K562 (cell line): Measurements from ENCODE around the gene DRICH1. TPM values are rescaled to one million over a fixed set of nuclear protein-coding genes. Genes with fewer than 3 reads are reported as not detected.

ENCODE experiments used
- ATAC-seq: fragments of 200-7000 bp; cut with Tn5 transposase; 3 replicates; pipeline ENCODE4 v1.9.1; 2020; ENCODE audit warnings: moderate library complexity
- BruUV-seq: library from RNA; stranded (reverse); fragments of 400-500 nt; replicated peaks from 2 replicates; lab custom pipeline; 2021; lab: Mats Ljungman, UMichigan
- CTCF ChIA-PET: fragments of 300-600 bp; formaldehyde crosslinking; extraction: SDS; loops from one replicate; lab custom pipeline; 2021; ENCODE audit warnings: low intra/inter-chr PET ratio; lab: Yijun Ruan, JAX
- POLR2A ChIA-PET: fragments of 300-600, 350-650 bp; sonication (Branson Sonifier 250); formaldehyde crosslinking; extraction: SDS; loops from one replicate; lab custom pipeline; 2021; ENCODE audit warnings: antibody characterized with exemption, inconsistent platforms; lab: Yijun Ruan, JAX
- DNase-seq, 4 experiments: peaks; one replicate each; pipeline versions ENCODE4 v3.0.0 to v3.0.0-alpha.2; 2011 to 2018; ENCODE audit warnings: low spot score in 3 of 4, mixed read lengths in 3 of 4; ENCODE audit errors: extremely low read depth in 1 of 4
- FAIRE-seq: peaks from 2 replicates; lab custom pipeline; 2011; peaks lifted over from hg19 to GRCh38; lab: Jason Lieb, UNC
- H2AFZ ChIP-seq: 2 replicates; pipeline ENCODE4 v1.6.0; 2011; ENCODE audit warnings: low read depth, low read length, control low read depth, inconsistent platforms
- H3K27ac ChIP-seq: fragments of 200-600 bp; 3 replicates; pipeline ENCODE4 v1.8.0; 2011; ENCODE audit warnings: low read depth, mild to moderate bottlenecking, control low read depth, inconsistent platforms, low read length, moderate library complexity, mixed read lengths; ENCODE audit errors: extremely low read depth
- H3K27me3 ChIP-seq, 2 experiments: fragments of 300-600 bp in 1 of 2; 2 replicates in 1 of 2; 3 replicates in 1 of 2; pipeline versions ENCODE4 v1.6.0 to v1.8.0; 2011; ENCODE audit warnings: inconsistent platforms in 2 of 2, low read length in 2 of 2, mild to moderate bottlenecking in 1 of 2, mixed read lengths in 1 of 2, moderate library complexity in 1 of 2; ENCODE audit not compliant: control insufficient read depth in 2 of 2, insufficient read depth in 2 of 2
- H3K36me3 ChIP-seq: fragments of 300-600 bp; 3 replicates; pipeline ENCODE4 v1.8.0; 2011; ENCODE audit warnings: mild to moderate bottlenecking, low read length, inconsistent platforms; ENCODE audit not compliant: control insufficient read depth, insufficient read depth
- H3K4me1 ChIP-seq, 2 experiments: fragments of 200-600 bp in 1 of 2; replicated peaks in 1 of 2; 2 replicates in 1 of 2; 3 replicates in 1 of 2; pipeline versions ENCODE4 v1.5.1 to v1.8.0; 2011; ENCODE audit warnings: inconsistent platforms in 2 of 2, low read length in 2 of 2, mild to moderate bottlenecking in 1 of 2, mixed read lengths in 1 of 2, moderate library complexity in 1 of 2; ENCODE audit not compliant: control insufficient read depth in 2 of 2, insufficient read depth in 2 of 2
- H3K4me2 ChIP-seq: 2 replicates; pipeline ENCODE4 v1.6.1; 2011; ENCODE audit warnings: low read length, control low read depth, inconsistent platforms, mixed read lengths; ENCODE audit not compliant: insufficient read depth
- H3K4me3 ChIP-seq: fragments of 200-600 bp; sonication (generic), shearing (Covaris generic); 2 replicates; pipeline ENCODE4 v1.5.1; 2016; ENCODE audit warnings: control low read depth, inconsistent platforms
- H3K79me2 ChIP-seq: fragments of 200-600 bp; 3 replicates; pipeline ENCODE4 v1.8.0; 2011; ENCODE audit warnings: low read length, inconsistent platforms; ENCODE audit not compliant: control insufficient read depth, insufficient read depth
- H3K9ac ChIP-seq, 2 experiments: 2 replicates each; pipeline versions ENCODE4 v1.6.0 to v1.6.1; 2011; ENCODE audit warnings: low read depth in 2 of 2, low read length in 2 of 2, control low read depth in 1 of 2, inconsistent platforms in 1 of 2, mild to moderate bottlenecking in 1 of 2, mixed read lengths in 1 of 2; ENCODE audit not compliant: insufficient read depth in 1 of 2
- H3K9me1 ChIP-seq: one replicate; pipeline ENCODE4 v1.6.0; 2011; ENCODE audit warnings: inconsistent platforms, mild to moderate bottlenecking, low read length, moderate library complexity; ENCODE audit not compliant: control insufficient read depth, insufficient read depth
- H3K9me3 ChIP-seq: replicated peaks from 2 replicates; pipeline ENCODE4 v1.5.1; 2011; ENCODE audit warnings: low read depth, low read length, inconsistent platforms; ENCODE audit not compliant: control insufficient read depth, insufficient read depth
- H4K20me1 ChIP-seq: replicated peaks from 2 replicates; pipeline ENCODE4 v1.6.1; 2011; ENCODE audit warnings: low read length, inconsistent platforms, mixed read lengths; ENCODE audit not compliant: control insufficient read depth, insufficient read depth
- CBX5 ChIP-seq: IDR thresholded peaks from 2 replicates; pipeline ENCODE4 v1.6.1; 2014; ENCODE audit warnings: low read depth, borderline replicate concordance
- CHD1 ChIP-seq: fragments of 200-600 bp; sonication (generic); IDR thresholded peaks from one replicate; pipeline ENCODE4 v1.6.1; 2012; ENCODE audit warnings: mild to moderate bottlenecking, moderate library complexity, low read length, inconsistent platforms
- CREB3L1 ChIP-seq: fragments of 450-650 bp; IDR thresholded peaks from 2 replicates; pipeline ENCODE4 v1.6.1; 2014; ENCODE audit warnings: low read depth, mild to moderate bottlenecking, moderate library complexity, borderline replicate concordance
- ERF ChIP-seq: fragments of 450-650 bp; formaldehyde crosslinking; IDR thresholded peaks from 2 replicates; pipeline ENCODE4 v1.4.0; 2020; ENCODE audit warnings: mild to moderate bottlenecking, mixed read lengths
- ETV5 ChIP-seq: sonication (generic); formaldehyde crosslinking; IDR thresholded peaks from 2 replicates; pipeline ENCODE4 v1.4.0; 2020; ENCODE audit warnings: low read depth, mild to moderate bottlenecking, missing genetic modification reagents
- GTF2F1 ChIP-seq: IDR thresholded peaks from 2 replicates; pipeline ENCODE4 v1.6.1; 2011; ENCODE audit warnings: low read depth, low read length, improper control_type of control experiment
- IRF9 ChIP-seq: fragments of 450-650 bp; IDR thresholded peaks from 2 replicates; pipeline ENCODE4 v1.6.1; 2016; ENCODE audit warnings: missing biosample characterization, missing genetic modification characterization
- MTA3 ChIP-seq: fragments of 450-650 bp; formaldehyde crosslinking; IDR thresholded peaks from 2 replicates; pipeline ENCODE4 v1.6.1; 2017; ENCODE audit warnings: mild to moderate bottlenecking, borderline replicate concordance
- NCOA4 ChIP-seq: fragments of 450-650 bp; IDR thresholded peaks from 2 replicates; pipeline ENCODE4 v1.6.1; 2018; ENCODE audit warnings: mild to moderate bottlenecking; ENCODE audit not compliant: partially characterized antibody
- POLR2G ChIP-seq: fragments of 200-400 bp; formaldehyde crosslinking; IDR thresholded peaks from 2 replicates; pipeline ENCODE4 v1.6.1; 2017; ENCODE audit warnings: low read depth, mild to moderate bottlenecking, antibody characterized with exemption, low read length, moderate library complexity
- PRMT5 ChIP-seq: sonication (generic); formaldehyde crosslinking; IDR thresholded peaks from 2 replicates; pipeline ENCODE4 v1.5.0; 2020; ENCODE audit warnings: missing genetic modification reagents
- TBP ChIP-seq: optimal IDR thresholded peaks from 2 replicates; pipeline ENCODE3; 2011; ENCODE audit warnings: low read depth, low read length, improper control_type of control experiment
- TCFL5 ChIP-seq: fragments of 250-450 bp; sonication (Bioruptor Pico); conservative IDR thresholded peaks from 2 replicates; pipeline ENCODE4 v1.6.1; 2021; ENCODE audit warnings: mild to moderate bottlenecking, moderate library complexity, matching md5 sums
- ZKSCAN8 ChIP-seq: fragments of 200-800 bp; sonication (Bioruptor generic); IDR thresholded peaks from 2 replicates; pipeline ENCODE4 v1.6.1; 2016; ENCODE audit warnings: missing genetic modification characterization, missing compliant biosample characterization
- ZNF217 ChIP-seq: sonication (generic); formaldehyde crosslinking; IDR thresholded peaks from 2 replicates; pipeline ENCODE4 v1.8.0; 2022; ENCODE audit warnings: mild to moderate bottlenecking, missing genetic modification reagents
- ZNF263 ChIP-seq: sonication (generic); formaldehyde crosslinking; IDR thresholded peaks from 2 replicates; pipeline ENCODE4 v1.8.0; 2022; ENCODE audit warnings: mild to moderate bottlenecking, missing genetic modification reagents, borderline replicate concordance
- ZNF384 ChIP-seq: IDR thresholded peaks from 2 replicates; pipeline ENCODE4 v1.6.1; 2012; ENCODE audit warnings: low read depth, low read length, improper control_type of control experiment
- ZNF699 ChIP-seq: fragments of 250-450 bp; sonication (Bioruptor Pico); IDR thresholded peaks from 2 replicates; pipeline ENCODE4 v1.8.0; 2021; ENCODE audit warnings: mild to moderate bottlenecking, moderate library complexity; ENCODE audit not compliant: insufficient replicate concordance
- WGBS: fragments of 100-300 bp; shearing (Covaris generic); methylation state at CpG from one replicate; pipeline ENCODE4 v1.1.6; 2016; ENCODE audit warnings: low coverage, mixed read lengths; ENCODE audit not compliant: insufficient coverage; ENCODE audit errors: missing lambda C conversion rate; 5-methylcytosine and 5-hydroxymethylcytosine counted together
- in situ Hi-C: fragments of 300-500 bp; cut with MboI; formaldehyde crosslinking; loops from 4 replicates; pipeline ENCODE4 v1.15.0; 2018; ENCODE audit warnings: inconsistent platforms, mixed read lengths
- intact Hi-C: fragments of 100-400 bp; cut with micrococcal nuclease; formaldehyde crosslinking; loops from 2 replicates; pipeline ENCODE4 v1.14.2; 2022
- polyA plus RNA-seq, 8 experiments: library from polyadenylated mRNA; depleted of rRNA in 4 of 8; stranded (reverse) in 5 of 8; unstranded in 3 of 8; fragments of >200 nt; fragmentation: Nextera tagmentation in 2 of 8; fragmentation: Illumina TruSeq in 1 of 8; extraction: Ambion mirVana in 2 of 8; extraction: Trizol in 1 of 8; gene quantifications; 2 replicates each; pipeline versions ENCODE4 v1.2.1 to v1.2.3, GENCODE V29; 2011 to 2014; ENCODE audit warnings: inconsistent platforms in 1 of 8, missing spikeins in 1 of 8
- total RNA-seq, 7 experiments: library from RNA; depleted of rRNA in 6 of 7; stranded (reverse); fragments of >200 nt in 6 of 7; fragmentation: Illumina TruSeq in 2 of 7; extraction: Trizol in 2 of 7; gene quantifications; 2 replicates each; pipeline versions ENCODE4 v1.2.1 to v1.2.3, GENCODE V29; 2011 to 2021; ENCODE audit warnings: low replicate concordance in 1 of 7

DRICH1 gene
- total and polyA plus RNA-seq, 9 of the 15 experiments (the other 6 are each of a cell fraction or from before 2014, with no cell fraction given) = 0.07 to 0.36 (median 0.14) TPM; not detected in 2

- TF ChIP-seq CREB3L1 (no peak), POLR2G (no peak)
Measured at GRCh38 chr22:23563111-23563510, 69.0 kb downstream of the DRICH1 start (continued).

- no peak overlapping the region for H2AFZ ChIP-seq
- in situ Hi-C loops (no loop called here), intact Hi-C loops (no loop called here)
- H4K20me1 ChIP-seq = no peaks in the 10 kb centered on the region
- peaks cover 0 to 9% of the 10 kb centered on the region in 2 experiments; a peak in 2 of 5 replicates for H3K4me1 ChIP-seq
- H3K79me2 ChIP-seq = no peaks in the 10 kb centered on the region
- H3K9me3 ChIP-seq = no peaks in the 10 kb centered on the region
- H3K27me3 ChIP-seq = peaks cover 0 to 24% of the 10 kb centered on the region in 2 experiments; a peak in 3 of 5 replicates
- 2% methylated on average over 4 of the region's 4 CpGs for WGBS
- no peaks in the 10 kb centered on the region for H3K36me3 ChIP-seq
- BruUV-seq = no TSS peak
- H3K4me2 ChIP-seq = no peak overlapping the region
- DNase-seq = no peak
- TF ChIP-seq MTA3 (no peak), NCOA4 (no peak), ERF (CRISPR knock-in tag) (no peak), ZNF384 (no peak), ZNF217 (CRISPR knock-in tag) (no peak), TCFL5 (CRISPR knock-in tag) (no peak), ZKSCAN8 (CRISPR knock-in tag) (no peak), CBX5 (no peak), CHD1 (no peak), ZNF263 (CRISPR knock-in tag) (no peak), PRMT5 (no peak), TBP (no peak), ZNF699 (CRISPR knock-in tag) (no peak), ETV5 (no peak), IRF9 (tag) (no peak), GTF2F1 (no peak)
- no peak for FAIRE-seq
- CTCF ChIA-PET = no interaction called here
- ATAC-seq = no peak
- H3K27ac ChIP-seq = no peak overlapping the region
- no peak overlapping the region for H3K9ac ChIP-seq
- H3K9me1 ChIP-seq = no peaks in the 10 kb centered on the region
- H3K4me3 ChIP-seq = no peak overlapping the region
- POLR2A ChIA-PET = interaction anchor here (0.6 kb wide), 1 partner anchor 9 kb away, joined by 3 read pairs; no protein-coding TSS in a partner anchor
Measured at GRCh38 chr22:23562186-23562585, 69.9 kb downstream of the DRICH1 start.
